Fibroblast of the aortic adventitia (primary cell): ENCODE results near the gene TFAP2A. TPM values are rescaled to one million over a fixed set of nuclear protein-coding genes. Genes with fewer than 3 reads are reported as not detected.

Experiments
- DNase-seq: peaks from one replicate; pipeline ENCODE4 v3.0.0-alpha.2; 2010; ENCODE audit warnings: low read depth
- H3K4me3 ChIP-seq: 2 replicates; pipeline ENCODE4 v1.5.1; 2011; ENCODE audit warnings: low read depth, mild to moderate bottlenecking, control low read depth, low read length, moderate library complexity
- total RNA-seq: library from RNA; depleted of rRNA; stranded (reverse); fragments of >200 nt; gene quantifications from 2 replicates; pipeline ENCODE4 v1.2.3, GENCODE V29; 2012; ENCODE audit warnings: low replicate concordance
- TF ChIP-seq, protein P1 (sequence below): IDR thresholded peaks from 2 replicates; pipeline ENCODE4 v1.5.1; 2011; ENCODE audit warnings: mild to moderate bottlenecking, low read length, control low read depth, inconsistent platforms; ENCODE audit not compliant: insufficient read depth

The TFAP2A gene
- total RNA-seq, 1 donor, result 1.4 TPM

DNA sequence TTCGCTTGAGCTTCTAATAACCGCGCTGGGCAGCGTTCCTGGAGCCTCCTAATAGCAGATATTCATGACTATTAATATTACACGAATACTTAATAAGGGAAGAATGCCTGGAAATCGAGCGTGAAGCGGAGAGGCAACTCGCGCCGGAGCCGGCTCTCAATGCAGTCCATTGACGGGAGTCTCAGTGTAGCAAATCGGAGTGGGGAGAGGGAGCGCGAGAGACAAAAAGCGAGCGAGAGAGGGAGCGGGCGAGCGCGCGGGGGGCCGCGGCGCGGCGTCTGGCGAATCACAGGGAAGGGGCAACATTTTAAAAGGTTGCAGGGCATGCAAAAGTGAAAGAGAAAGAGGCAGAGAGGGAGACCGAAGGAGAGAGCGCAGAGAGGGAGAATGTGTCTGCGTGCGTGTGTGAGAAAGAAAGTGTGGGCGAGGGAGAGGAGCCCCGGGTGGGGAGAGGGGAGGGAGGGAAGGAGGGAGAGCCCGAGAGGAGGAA, 2.9 kb downstream of the TFAP2A start:
- DNase-seq, result peak; percentile 89
- TF ChIP-seq, protein P1, sequence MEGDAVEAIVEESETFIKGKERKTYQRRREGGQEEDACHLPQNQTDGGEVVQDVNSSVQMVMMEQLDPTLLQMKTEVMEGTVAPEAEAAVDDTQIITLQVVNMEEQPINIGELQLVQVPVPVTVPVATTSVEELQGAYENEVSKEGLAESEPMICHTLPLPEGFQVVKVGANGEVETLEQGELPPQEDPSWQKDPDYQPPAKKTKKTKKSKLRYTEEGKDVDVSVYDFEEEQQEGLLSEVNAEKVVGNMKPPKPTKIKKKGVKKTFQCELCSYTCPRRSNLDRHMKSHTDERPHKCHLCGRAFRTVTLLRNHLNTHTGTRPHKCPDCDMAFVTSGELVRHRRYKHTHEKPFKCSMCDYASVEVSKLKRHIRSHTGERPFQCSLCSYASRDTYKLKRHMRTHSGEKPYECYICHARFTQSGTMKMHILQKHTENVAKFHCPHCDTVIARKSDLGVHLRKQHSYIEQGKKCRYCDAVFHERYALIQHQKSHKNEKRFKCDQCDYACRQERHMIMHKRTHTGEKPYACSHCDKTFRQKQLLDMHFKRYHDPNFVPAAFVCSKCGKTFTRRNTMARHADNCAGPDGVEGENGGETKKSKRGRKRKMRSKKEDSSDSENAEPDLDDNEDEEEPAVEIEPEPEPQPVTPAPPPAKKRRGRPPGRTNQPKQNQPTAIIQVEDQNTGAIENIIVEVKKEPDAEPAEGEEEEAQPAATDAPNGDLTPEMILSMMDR, result no peak
- H3K4me3 ChIP-seq, result peak overlapping the region; percentile 77

DNA sequence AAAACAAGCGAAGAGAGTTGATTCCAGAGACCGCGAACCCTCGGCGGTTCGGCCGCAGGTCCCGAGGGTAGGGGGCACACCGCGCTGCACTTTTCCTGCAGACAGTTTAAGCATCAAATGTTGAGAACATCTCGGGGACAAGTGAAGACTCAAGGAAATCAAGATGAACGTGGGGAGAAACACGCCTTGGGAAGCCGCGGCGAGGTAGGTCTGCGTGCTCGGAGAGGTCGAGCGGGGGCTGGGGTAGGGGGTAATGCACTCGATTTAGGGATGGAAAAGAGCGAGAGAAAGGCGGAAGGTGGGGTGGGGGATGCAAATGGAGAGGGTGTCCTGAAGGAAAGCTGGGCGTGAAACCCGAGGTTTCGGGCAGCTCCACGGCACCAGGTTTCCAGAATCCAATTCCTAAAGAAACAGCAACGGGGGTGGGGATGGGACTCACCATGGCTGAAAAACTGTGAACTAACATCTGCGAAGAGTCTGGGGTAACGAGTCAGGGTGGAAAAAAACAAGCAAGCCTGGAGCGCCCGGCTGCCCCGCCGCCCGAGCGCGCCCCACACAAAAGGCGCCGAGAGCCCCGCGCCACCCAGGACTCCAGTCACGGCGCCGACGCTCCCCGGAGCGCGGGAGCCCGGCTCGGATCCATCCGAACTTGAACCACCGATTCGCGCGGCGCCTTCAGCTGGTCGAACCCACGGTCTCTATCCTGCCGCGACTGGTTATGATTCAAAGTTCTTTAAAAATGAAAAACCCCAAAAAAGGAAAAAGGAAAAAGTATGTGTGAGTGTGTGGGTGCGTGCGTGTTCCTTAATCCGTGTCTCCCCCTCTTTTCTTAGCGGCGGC, 3.5 kb downstream of the TFAP2A start:
- H3K4me3 ChIP-seq, result peak overlapping the region; percentile 77
- DNase-seq, result no peak
- TF ChIP-seq, protein P1, result no peak

DNA sequence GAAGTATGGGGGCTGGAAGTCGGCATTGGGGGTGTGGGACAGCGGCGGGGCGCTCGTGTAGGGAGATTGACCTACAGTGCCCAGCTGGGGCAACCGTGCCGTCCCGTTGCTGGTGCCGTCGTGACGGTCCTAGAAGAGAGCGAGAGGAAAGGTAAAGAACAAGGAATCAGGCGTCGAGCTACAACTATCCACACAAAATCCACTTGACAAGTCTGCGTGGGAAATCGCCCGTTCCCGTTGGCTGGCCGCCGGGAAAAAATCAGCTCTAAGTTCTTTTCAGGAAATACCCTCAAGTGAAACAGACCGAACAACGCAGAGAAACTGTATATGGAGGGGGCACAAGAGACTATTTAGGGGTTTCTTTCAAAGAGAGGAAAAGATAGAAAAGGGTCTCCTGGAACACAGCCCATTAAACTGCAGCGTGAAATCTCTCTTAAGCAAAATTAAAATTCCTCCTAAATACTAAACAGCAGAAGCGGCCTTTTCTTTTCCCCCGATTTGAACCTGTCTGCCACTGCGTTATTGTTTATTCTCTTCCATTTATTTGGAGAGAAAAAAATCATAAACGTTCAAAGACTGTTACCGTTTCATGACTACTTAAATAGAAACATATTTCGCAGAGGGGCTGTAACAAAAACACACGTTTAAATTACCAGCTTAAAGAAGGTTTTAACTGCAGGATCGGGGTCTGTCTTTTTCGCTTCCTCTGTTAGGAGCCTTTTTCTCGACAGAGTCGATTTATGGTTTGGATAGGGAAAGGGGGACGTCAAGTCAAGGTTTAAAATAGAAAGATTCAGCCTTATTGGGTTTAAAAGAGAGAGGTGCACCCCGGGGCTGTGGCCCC, 4.4 kb downstream of the TFAP2A start:
- peak overlapping the region; percentile 77 for H3K4me3 ChIP-seq
- TF ChIP-seq, protein P1, result no peak
- DNase-seq, result no peak

DNA sequence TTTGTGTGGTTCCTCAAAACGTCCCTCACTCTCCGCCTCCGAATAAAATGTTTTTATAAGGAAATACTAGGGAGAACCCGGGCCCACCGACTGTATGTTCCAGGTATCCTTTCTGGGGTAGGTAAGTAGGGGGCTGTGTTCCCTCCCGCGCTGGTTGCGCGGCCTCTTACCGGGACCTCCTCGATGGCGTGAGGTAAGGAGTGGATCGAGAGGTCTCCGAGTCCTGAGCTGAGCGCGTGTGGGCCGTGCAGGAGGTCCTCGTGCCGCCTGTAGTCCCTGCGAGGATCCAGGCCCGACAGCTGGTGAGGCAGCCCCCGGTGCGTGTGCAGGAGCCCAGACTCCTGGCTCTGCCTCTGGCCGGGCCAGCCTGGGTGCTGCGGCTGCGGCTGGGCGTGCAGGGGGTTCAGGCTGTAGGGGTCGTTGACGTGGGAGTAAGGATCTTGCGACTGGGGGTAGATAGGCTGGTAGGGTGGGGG, 5.1 kb downstream of the TFAP2A start:
- peak overlapping the region; percentile 77 for H3K4me3 ChIP-seq
- TF ChIP-seq, protein P1, result no peak
- no peak for DNase-seq

DNA sequence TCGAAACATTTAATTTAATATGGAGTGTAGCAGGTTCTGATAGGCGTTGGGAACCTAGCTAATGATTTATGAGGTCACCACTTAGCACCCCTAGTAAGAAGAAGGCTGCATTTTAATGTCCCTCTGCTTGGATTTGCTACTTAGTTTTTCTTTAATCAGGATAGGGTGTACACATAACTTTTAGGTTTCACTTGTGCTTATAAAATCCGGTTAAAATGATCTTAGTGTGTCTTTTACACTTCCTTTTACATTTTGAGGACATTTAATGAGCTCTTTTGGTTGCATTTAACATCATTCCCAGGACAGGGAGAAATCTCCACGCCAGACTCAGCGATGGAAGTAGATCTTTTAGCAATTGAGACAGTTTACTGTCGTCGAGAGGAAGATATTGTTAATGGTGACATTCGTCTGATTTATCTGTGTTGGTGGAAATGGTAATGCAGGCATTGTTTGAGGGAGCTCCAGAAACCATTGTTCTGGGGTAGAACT, 5.6 kb downstream of the TFAP2A start:
- TF ChIP-seq, protein P1, result no peak
- peak overlapping the region; percentile 77 for H3K4me3 ChIP-seq

DNA sequence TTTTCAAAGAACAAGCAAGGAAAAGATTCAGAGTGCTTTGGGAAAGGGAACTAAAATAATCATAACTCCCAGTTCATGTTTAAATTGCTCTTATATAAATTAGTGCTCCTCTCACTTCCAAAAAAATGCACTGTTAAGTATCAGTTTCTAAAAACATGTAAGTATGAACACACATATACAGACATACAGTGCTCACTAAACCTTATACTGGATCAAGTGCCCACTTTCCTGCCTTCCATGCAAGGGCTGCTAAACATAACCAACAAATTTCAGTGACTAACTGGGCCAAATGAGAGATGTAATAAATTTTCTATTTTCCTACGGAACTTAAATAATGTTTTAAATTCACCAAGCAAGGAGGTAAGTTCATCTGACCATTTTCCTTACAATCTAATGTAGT, 6.4 kb downstream of the TFAP2A start:
- DNase-seq, result no peak
- peak overlapping the region; percentile 43 for H3K4me3 ChIP-seq
- TF ChIP-seq, protein P1, result no peak

More for the DNA sequence above, 5.6 kb downstream of the TFAP2A start:
- no peak for DNase-seq
